GM12801 (cell line): ENCODE results near the gene DDAH2.

Experiments
- CTCF ChIP-seq: IDR thresholded peaks from one replicate; pipeline ENCODE4 v1.5.1; 2011; ENCODE audit warnings: control low read depth; ENCODE audit not compliant: insufficient read length; ENCODE audit errors: extremely low read depth

The DDAH2 gene

GRCh38 chr6:31758281-31758680 is 29.2 kb upstream of the DDAH2 start:
- TF ChIP-seq CTCF, result no peak

GRCh38 chr6:31752739-31753319 is 23.7 kb upstream of the DDAH2 start:
- TF ChIP-seq CTCF, result no peak

- TF ChIP-seq CTCF, result no peak
These were observed 21.4 kb upstream of the DDAH2 start for GRCh38 chr6:31750411-31751022.

- TF ChIP-seq CTCF, result no peak
These were observed 20.4 kb upstream of the DDAH2 start for GRCh38 chr6:31749301-31750036.

GRCh38 chr6:31744422-31744821 is 15.3 kb upstream of the DDAH2 start:
- no peak for TF ChIP-seq CTCF

GRCh38 chr6:31742894-31743293 is 13.8 kb upstream of the DDAH2 start:
- TF ChIP-seq CTCF, result no peak

GRCh38 chr6:31741815-31742214 is 12.7 kb upstream of the DDAH2 start:
- TF ChIP-seq CTCF, result no peak
